Activated CD8-positive, alpha-beta T cell treated with anti-CD3 and anti-CD28 coated beads for 36 hours (primary cell): Measurements from ENCODE around the gene KRTAP4-1. TPM values are rescaled to one million over a fixed set of nuclear protein-coding genes. Genes with fewer than 3 reads are reported as not detected.
"Not testable (repeated sequence)": the region's sequence is repeated elsewhere in the genome, so short reads cannot be mapped to it uniquely, and the experiment has no call there.

Source experiments
- ATAC-seq: fragments of 200-7000 bp; cut with Tn5 transposase; one replicate; pipeline ENCODE4 v1.10.0; 2021; ENCODE audit warnings: mild to moderate bottlenecking, moderate library complexity
- CTCF ChIA-PET: fragments of 350-600 bp; sonication (Branson Sonifier 250); formaldehyde crosslinking; loops from one replicate; lab custom pipeline; 2021; ENCODE audit warnings: antibody characterized with exemption; lab: Charles Lee
- POLR2A ChIA-PET: fragments of 350-600 bp; sonication (Branson Sonifier 250); formaldehyde crosslinking; loops from one replicate; lab custom pipeline; 2021; ENCODE audit warnings: antibody characterized with exemption; lab: Charles Lee
- DNase-seq: peaks from one replicate; pipeline ENCODE4 v3.0.0-alpha.2; 2020
- H3K27ac Mint-ChIP-seq: one replicate; pipeline ENCODE4 v1.8.0; 2021; ENCODE audit warnings: mild to moderate bottlenecking, mixed read lengths
- H3K27me3 Mint-ChIP-seq: one replicate; pipeline ENCODE4 v1.8.0; 2021; ENCODE audit warnings: mixed read lengths
- H3K36me3 Mint-ChIP-seq: one replicate; pipeline ENCODE4 v1.8.0; 2021; ENCODE audit warnings: low read depth, mixed read lengths
- H3K4me1 Mint-ChIP-seq: one replicate; pipeline ENCODE4 v1.8.0; 2021; ENCODE audit warnings: low read depth, mixed read lengths
- H3K4me3 Mint-ChIP-seq: one replicate; pipeline ENCODE4 v1.8.0; 2021; ENCODE audit warnings: mild to moderate bottlenecking, moderate library complexity, mixed read lengths
- H3K9me3 Mint-ChIP-seq: one replicate; pipeline ENCODE4 v1.8.0; 2021; ENCODE audit warnings: mixed read lengths
- intact Hi-C: fragments of 100-400 bp; cut with micrococcal nuclease; formaldehyde crosslinking; loops from one replicate; pipeline ENCODE4 v1.10.0; 2022
- total RNA-seq, 2 experiments: library from RNA; stranded (reverse); gene quantifications; one replicate each; pipeline ENCODE4 v1.2.3, GENCODE V29; 2021
- TF ChIP-seq, protein P1 (sequence below): fragments of 200-600 bp; IDR thresholded peaks from one replicate; pipeline ENCODE4 v1.8.0; 2022; ENCODE audit warnings: antibody characterized with exemption, mild to moderate bottlenecking

KRTAP4-1 gene
- total RNA-seq, 2 experiments from 2014 or later = not detected

DNA sequence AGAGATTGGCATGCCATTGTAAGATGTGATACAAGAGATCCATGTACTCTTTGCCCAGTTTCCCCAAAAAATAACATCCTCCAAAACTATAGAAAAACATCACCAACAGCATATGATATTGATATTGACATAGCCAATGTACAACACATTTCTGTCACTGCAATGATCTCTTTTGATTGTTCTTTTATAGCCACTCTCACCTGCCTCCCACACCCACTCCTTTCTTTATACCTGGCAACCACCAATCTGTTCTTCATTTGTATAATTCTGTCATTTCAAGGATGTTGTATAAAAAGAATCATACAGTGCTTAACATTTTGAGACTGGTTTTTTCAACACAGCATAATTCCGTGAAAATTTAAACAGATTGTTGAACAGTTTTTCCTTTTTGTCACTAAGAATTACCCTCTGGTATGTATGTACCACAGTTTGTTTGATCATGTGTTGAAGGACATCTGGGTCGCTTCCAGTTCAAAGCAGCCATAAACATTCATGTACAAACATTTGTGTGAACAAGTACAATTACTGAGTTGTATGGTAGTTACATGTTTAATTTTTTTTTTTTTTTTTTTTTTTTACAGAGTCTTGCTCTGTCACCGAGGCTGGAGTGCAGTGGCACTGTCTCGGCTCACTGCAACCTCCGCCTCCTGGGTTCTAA is 14.8 kb upstream of the KRTAP4-1 start:
- TF ChIP-seq, protein P1, sequence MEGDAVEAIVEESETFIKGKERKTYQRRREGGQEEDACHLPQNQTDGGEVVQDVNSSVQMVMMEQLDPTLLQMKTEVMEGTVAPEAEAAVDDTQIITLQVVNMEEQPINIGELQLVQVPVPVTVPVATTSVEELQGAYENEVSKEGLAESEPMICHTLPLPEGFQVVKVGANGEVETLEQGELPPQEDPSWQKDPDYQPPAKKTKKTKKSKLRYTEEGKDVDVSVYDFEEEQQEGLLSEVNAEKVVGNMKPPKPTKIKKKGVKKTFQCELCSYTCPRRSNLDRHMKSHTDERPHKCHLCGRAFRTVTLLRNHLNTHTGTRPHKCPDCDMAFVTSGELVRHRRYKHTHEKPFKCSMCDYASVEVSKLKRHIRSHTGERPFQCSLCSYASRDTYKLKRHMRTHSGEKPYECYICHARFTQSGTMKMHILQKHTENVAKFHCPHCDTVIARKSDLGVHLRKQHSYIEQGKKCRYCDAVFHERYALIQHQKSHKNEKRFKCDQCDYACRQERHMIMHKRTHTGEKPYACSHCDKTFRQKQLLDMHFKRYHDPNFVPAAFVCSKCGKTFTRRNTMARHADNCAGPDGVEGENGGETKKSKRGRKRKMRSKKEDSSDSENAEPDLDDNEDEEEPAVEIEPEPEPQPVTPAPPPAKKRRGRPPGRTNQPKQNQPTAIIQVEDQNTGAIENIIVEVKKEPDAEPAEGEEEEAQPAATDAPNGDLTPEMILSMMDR = no peak
- Mint-ChIP-seq H3K4me3 (no peak overlapping the region), H3K27me3 (no peaks in the 10 kb centered on the region), H3K27ac (no peak overlapping the region), H3K36me3 (no peaks in the 10 kb centered on the region), H3K9me3 (no peaks in the 10 kb centered on the region), H3K4me1 (no peaks in the 10 kb centered on the region)
- ChIA-PET CTCF (no interaction called here), POLR2A (no interaction called here)
- ATAC-seq (no peak), DNase-seq (no peak)
- intact Hi-C loops = no loop called here

DNA sequence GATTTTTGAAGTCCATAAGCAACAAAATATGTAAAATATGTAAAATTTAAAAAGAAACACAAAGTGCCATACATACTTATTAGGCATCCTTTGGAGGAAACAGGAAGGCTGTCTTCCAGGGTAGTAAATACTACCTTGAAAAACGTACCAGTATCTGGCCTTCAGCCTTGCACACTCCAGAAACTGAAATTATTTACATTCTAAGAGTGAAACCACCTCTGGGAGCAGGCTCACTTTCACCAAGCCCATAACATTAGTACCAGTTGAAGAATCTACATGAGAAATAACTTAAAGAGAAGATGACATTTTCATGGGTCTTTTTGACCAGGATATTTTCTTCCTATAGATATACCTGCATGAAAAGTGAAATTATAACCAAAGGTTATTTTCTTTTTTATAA is 11.4 kb upstream of the KRTAP4-1 start:
- H3K27me3 Mint-ChIP-seq = no peaks in the 10 kb centered on the region
- DNase-seq = no peak
- ChIA-PET POLR2A (no interaction called here), CTCF (no interaction called here)
- no peaks in the 10 kb centered on the region for H3K4me1 Mint-ChIP-seq
- no peak for ATAC-seq
- TF ChIP-seq, protein P1 = no peak
- H3K9me3 Mint-ChIP-seq = no peaks in the 10 kb centered on the region
- H3K36me3 Mint-ChIP-seq = no peaks in the 10 kb centered on the region
- intact Hi-C loops = no loop called here
- no peak overlapping the region for H3K27ac Mint-ChIP-seq
- no peak overlapping the region for H3K4me3 Mint-ChIP-seq

DNA sequence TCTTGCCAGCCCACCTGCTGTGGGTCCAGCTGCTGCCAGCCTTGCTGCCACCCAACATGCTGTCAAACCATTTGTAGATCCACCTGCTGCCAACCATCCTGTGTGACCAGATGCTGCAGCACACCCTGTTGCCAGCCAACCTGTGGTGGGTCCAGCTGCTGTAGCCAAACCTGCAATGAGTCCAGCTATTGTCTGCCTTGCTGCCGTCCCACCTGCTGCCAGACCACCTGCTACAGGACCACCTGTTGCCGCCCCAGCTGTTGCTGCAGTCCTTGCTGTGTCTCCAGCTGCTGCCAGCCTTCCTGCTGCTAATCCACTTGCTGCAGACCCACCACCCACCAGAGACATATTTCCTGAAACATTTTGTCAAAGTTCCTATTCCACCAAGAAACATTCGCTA is 5.6 kb upstream of the KRTAP4-1 start:
- ATAC-seq = no peak

DNA sequence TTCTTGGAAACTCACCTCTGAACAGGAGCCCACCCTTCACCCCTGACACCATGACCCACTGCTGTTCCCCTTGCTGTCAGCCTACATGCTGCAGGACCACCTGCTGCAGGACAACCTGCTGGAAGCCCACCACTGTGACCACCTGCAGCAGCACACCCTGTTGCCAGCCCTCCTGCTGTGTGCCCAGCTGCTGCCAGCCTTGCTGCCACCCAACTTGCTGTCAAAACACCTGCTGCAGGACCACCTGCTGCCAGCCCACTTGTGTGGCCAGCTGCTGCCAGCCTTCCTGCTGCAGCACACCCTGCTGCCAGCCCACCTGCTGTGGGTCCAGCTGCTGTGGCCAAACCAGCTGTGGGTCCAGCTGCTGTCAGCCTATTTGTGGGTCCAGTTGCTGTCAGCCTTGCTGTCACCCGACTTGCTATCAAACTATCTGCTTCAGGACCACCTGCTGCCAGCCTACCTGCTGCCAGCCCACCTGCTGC is 5.2 kb upstream of the KRTAP4-1 start, which contains the start of gene KRTAP9-1:
Gene KRTAP9-1 (plus strand): TSS at position 51 of the 482 bp plus-strand sequence. CDS start 0 bp downstream, at position 51.
- CTCF ChIA-PET, H3K27ac Mint-ChIP-seq, H3K27me3 Mint-ChIP-seq, DNase-seq, H3K9me3 Mint-ChIP-seq, H3K36me3 Mint-ChIP-seq, POLR2A ChIA-PET, intact Hi-C loops, H3K4me3 Mint-ChIP-seq, ATAC-seq, H3K4me1 Mint-ChIP-seq: not testable (repeated sequence)

More for the DNA sequence above, 5.6 kb upstream of the KRTAP4-1 start:
- intact Hi-C loops = no loop called here
- Mint-ChIP-seq H3K4me1 (no peaks in the 10 kb centered on the region), H3K4me3 (no peak overlapping the region), H3K27me3 (no peaks in the 10 kb centered on the region), H3K27ac (no peak overlapping the region), H3K36me3 (no peaks in the 10 kb centered on the region), H3K9me3 (no peaks in the 10 kb centered on the region)
- TF ChIP-seq, protein P1 = no peak
- DNase-seq = no peak
- ChIA-PET POLR2A (no interaction called here), CTCF (no interaction called here)

DNA sequence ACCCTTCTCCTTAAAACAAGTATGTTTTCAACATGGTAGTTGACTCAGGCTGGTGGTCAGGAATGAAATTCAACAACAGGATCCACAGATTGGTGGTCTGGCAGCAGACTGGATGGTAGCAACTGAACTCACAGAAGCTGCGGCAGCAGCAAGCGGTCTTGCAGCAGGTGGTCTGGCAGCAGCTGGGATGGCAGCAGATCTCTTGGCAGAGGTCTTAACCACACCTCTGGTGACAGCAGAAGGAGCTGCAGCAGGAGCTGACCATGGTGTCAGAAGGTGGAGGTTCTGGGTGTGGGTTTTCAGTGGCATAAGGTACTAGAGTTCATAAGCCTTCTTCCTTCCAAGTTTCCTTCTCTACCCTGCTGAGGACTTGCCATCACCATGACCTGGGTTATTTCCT is 2.2 kb upstream of the KRTAP4-1 start:
- Mint-ChIP-seq H3K4me1 (no peaks in the 10 kb centered on the region), H3K4me3 (no peak overlapping the region), H3K9me3 (no peaks in the 10 kb centered on the region), H3K36me3 (no peaks in the 10 kb centered on the region), H3K27me3 (no peaks in the 10 kb centered on the region), H3K27ac (no peak overlapping the region)
- TF ChIP-seq, protein P1 = no peak
- no peak for ATAC-seq
- intact Hi-C loops = no loop called here
- ChIA-PET POLR2A (interaction anchor here (1.1 kb wide), 1 partner anchor 23 kb away, joined by 3 read pairs; no protein-coding TSS in a partner anchor), CTCF (no interaction called here)
- DNase-seq = no peak
